Fibroblast of lung (primary cell): ENCODE measurements around the gene APBA1.

Source experiments
- CTCF ChIP-seq, 2 donors: IDR thresholded peaks in 1 of 2; conservative IDR thresholded peaks in 1 of 2; 1 replicate in 1 of 2; 2 replicates in 1 of 2; pipeline ENCODE4 v1.5.1; 2011 to 2012; ENCODE audit warnings: low read length in 2 of 2, control low read depth in 1 of 2, inconsistent platforms in 1 of 2, low read depth in 1 of 2, mild to moderate bottlenecking in 1 of 2
- EZH2 ChIP-seq: IDR thresholded peaks from 2 replicates; pipeline ENCODE4 v1.5.1; 2012; ENCODE audit warnings: low read length, control low read depth, mild to moderate bottlenecking; ENCODE audit errors: missing control alignments

GRCh38 chr9:69667306-69667705 lies 4.9 kb downstream of the APBA1 start:
- no peak for TF ChIP-seq EZH2
- no peak for TF ChIP-seq CTCF (conservative IDR thresholded peaks at IDR 0.05 in 1 of 2, IDR thresholded peaks at IDR 0.05 in 1 of 2; ENCODE audit: low read depth in 1 of 2, low read length in 2 of 2)
